GM18520 (cell line): Measurements from ENCODE around the gene ZBTB46.
"Not testable (repeated sequence)": the region's sequence is repeated elsewhere in the genome, so short reads cannot be mapped to it uniquely, and the experiment has no call there.

Experiments
- ATAC-seq: cut with Tn5 transposase; IDR thresholded peaks from one replicate; pipeline ENCODE4 v1.9.1; 2021; ENCODE audit not compliant: unreplicated experiment

The ZBTB46 gene

GRCh38 chr20:63790572-63791168, 40.4 kb downstream of the ZBTB46 start:
- ATAC-seq = no peak

- no peak for ATAC-seq
These were observed 41.1 kb downstream of the ZBTB46 start for GRCh38 chr20:63789836-63790571.

- no peak for ATAC-seq
These were observed 43.3 kb downstream of the ZBTB46 start for GRCh38 chr20:63787749-63788148.

GRCh38 chr20:63787302-63787701, 43.8 kb downstream of the ZBTB46 start:
- no peak for ATAC-seq

- no peak for ATAC-seq
These were observed 45.4 kb downstream of the ZBTB46 start for GRCh38 chr20:63785691-63786131.

- no peak for ATAC-seq
These were observed 47.1 kb downstream of the ZBTB46 start for GRCh38 chr20:63783970-63784369.

GRCh38 chr20:63782521-63782971, 48.5 kb downstream of the ZBTB46 start:
- no peak for ATAC-seq

- ATAC-seq = no peak
These were observed 49.0 kb downstream of the ZBTB46 start for GRCh38 chr20:63782051-63782471.

GRCh38 chr20:63781181-63781580, 49.9 kb downstream of the ZBTB46 start:
- no peak for ATAC-seq

GRCh38 chr20:63778857-63779256, 52.2 kb downstream of the ZBTB46 start:
- no peak for ATAC-seq

- ATAC-seq = no peak
These were observed 52.9 kb downstream of the ZBTB46 start for GRCh38 chr20:63778034-63778752.

- ATAC-seq = no peak
These were observed 53.5 kb downstream of the ZBTB46 start for GRCh38 chr20:63777614-63778013.

- not testable (repeated sequence) for ATAC-seq
These were observed 54.2 kb downstream of the ZBTB46 start for GRCh38 chr20:63776875-63777274.

GRCh38 chr20:63775096-63775978, 55.7 kb downstream of the ZBTB46 start:
- no peak for ATAC-seq

- no peak for ATAC-seq
These were observed 56.8 kb downstream of the ZBTB46 start for GRCh38 chr20:63774306-63774705.

- ATAC-seq = no peak
These were observed 57.4 kb downstream of the ZBTB46 start for GRCh38 chr20:63773571-63774241.

GRCh38 chr20:63772781-63773518, 58.1 kb downstream of the ZBTB46 start:
- ATAC-seq = no peak

GRCh38 chr20:63771046-63771707, 59.9 kb downstream of the ZBTB46 start:
- no peak for ATAC-seq

GRCh38 chr20:63769891-63770474, 61.1 kb downstream of the ZBTB46 start:
- ATAC-seq = no peak
